Measurements from ENCODE around the gene STOML1.

The STOML1 gene

GRCh38 chr15:74032046-74032445 lies 40.0 kb upstream of the STOML1 start:
- TF ChIP-seq CTCF (IDR thresholded peaks at IDR 0.05) = no peak
- DNase-seq (ENCODE audit: low spot score) = peak; percentile 64
- no peak overlapping the region for H3K27ac ChIP-seq
- no peak overlapping the region for H3K4me3 ChIP-seq

- Histone ChIP-seq H3K27ac (no peak overlapping the region), H3K4me3 (no peak overlapping the region)
- DNase-seq (ENCODE audit: low spot score) = no peak
- no peak for TF ChIP-seq CTCF (IDR thresholded peaks at IDR 0.05)
Measured at GRCh38 chr15:74028646-74029045, 36.6 kb upstream of the STOML1 start.

GRCh38 chr15:74027688-74028087 lies 35.6 kb upstream of the STOML1 start:
- TF ChIP-seq CTCF (IDR thresholded peaks at IDR 0.05) = no peak
- H3K4me3 ChIP-seq = no peak overlapping the region
- H3K27ac ChIP-seq = no peak overlapping the region
- DNase-seq (ENCODE audit: low spot score) = no peak

- Histone ChIP-seq H3K27ac (peak overlapping the region in 1 of 2 donors; percentile 5), H3K4me3 (no peak overlapping the region)
- no peak for DNase-seq (ENCODE audit: low spot score)
- TF ChIP-seq CTCF (IDR thresholded peaks at IDR 0.05) = no peak
Measured at GRCh38 chr15:74025436-74025835, 33.3 kb upstream of the STOML1 start.

- H3K4me3 ChIP-seq = no peak overlapping the region
- DNase-seq (ENCODE audit: low spot score) = no peak
- TF ChIP-seq CTCF (IDR thresholded peaks at IDR 0.05) = no peak
- H3K27ac ChIP-seq = peak overlapping the region in 1 of 2 donors; percentile 5
Measured at GRCh38 chr15:74024687-74025086, 32.6 kb upstream of the STOML1 start.

- DNase-seq (ENCODE audit: low spot score) = no peak
- H3K4me3 ChIP-seq = no peak overlapping the region
- no peak for TF ChIP-seq CTCF (IDR thresholded peaks at IDR 0.05)
- H3K27ac ChIP-seq = no peak overlapping the region
Measured at GRCh38 chr15:74022706-74023470, 30.8 kb upstream of the STOML1 start.

GRCh38 chr15:74019734-74020133 lies 27.6 kb upstream of the STOML1 start:
- no peak for TF ChIP-seq CTCF (IDR thresholded peaks at IDR 0.05)
- DNase-seq (ENCODE audit: low spot score) = no peak
- Histone ChIP-seq H3K27ac (no peak overlapping the region), H3K4me3 (no peak overlapping the region)
